SK-N-SH (cell line): Measurements from ENCODE around the gene PTPN4. TPM values are rescaled to one million over a fixed set of nuclear protein-coding genes. Genes with fewer than 3 reads are reported as not detected.

Source experiments
- CTCF ChIA-PET: fragments of 300-600, 350-600 bp; formaldehyde crosslinking; extraction: SDS; loops from one replicate; lab custom pipeline; 2021; lab: Yijun Ruan, JAX
- POLR2A ChIA-PET: fragments of 350-600 bp; sonication (Branson Sonifier 250); formaldehyde crosslinking; extraction: SDS; loops from one replicate; lab custom pipeline; 2020; ENCODE audit warnings: antibody characterized with exemption, inconsistent platforms; lab: Yijun Ruan, JAX
- DNase-seq: peaks from one replicate; pipeline ENCODE4 v3.0.0; 2012
- H2AFZ ChIP-seq: fragments of 200-600 bp; sonication (generic); 2 replicates; pipeline ENCODE4 v1.8.1; 2016; ENCODE audit warnings: antibody characterized with exemption, mild to moderate bottlenecking, low read depth
- H3F3A ChIP-seq: fragments of 200-600 bp; sonication (generic); replicated peaks from 2 replicates; pipeline ENCODE3; 2016; ENCODE audit warnings: antibody characterized with exemption, mild to moderate bottlenecking; ENCODE audit not compliant: insufficient read depth
- H3K27ac ChIP-seq, 2 experiments: fragments of 200-500 bp in 1 of 2; fragments of 200-600 bp in 1 of 2; sonication (Bioruptor generic) in 1 of 2; sonication (generic), shearing (Covaris generic) in 1 of 2; 2 replicates each; pipeline versions ENCODE4 v1.5.1 to v1.6.1; 2014 to 2016; ENCODE audit warnings: low read depth in 2 of 2, inconsistent platforms in 1 of 2, low read length in 1 of 2, mild to moderate bottlenecking in 1 of 2, mixed read lengths in 1 of 2
- H3K27me3 ChIP-seq: fragments of 200-600 bp; sonication (generic), shearing (Covaris generic); 2 replicates; pipeline ENCODE4 v1.6.1; 2016; ENCODE audit warnings: mixed run types; ENCODE audit not compliant: insufficient read depth
- H3K36me3 ChIP-seq, 2 experiments: fragments of 200-500 bp in 1 of 2; fragments of 200-600 bp in 1 of 2; sonication (Bioruptor generic) in 1 of 2; sonication (generic) in 1 of 2; replicated peaks in 1 of 2; 2 replicates each; pipeline versions ENCODE3 to v1.5.1; 2014 to 2016; ENCODE audit warnings: low read length in 1 of 2, mild to moderate bottlenecking in 1 of 2; ENCODE audit not compliant: insufficient read depth in 2 of 2, control insufficient read depth in 1 of 2
- H3K4me1 ChIP-seq, 2 experiments: fragments of 200-500 bp in 1 of 2; fragments of 200-600 bp in 1 of 2; sonication (Bioruptor generic) in 1 of 2; sonication (generic), shearing (Covaris generic) in 1 of 2; 2 replicates each; pipeline versions ENCODE4 v1.5.1 to v1.6.1; 2014 to 2016; ENCODE audit warnings: low read depth in 1 of 2, low read length in 1 of 2, mixed run types in 1 of 2; ENCODE audit not compliant: insufficient read depth in 2 of 2, control insufficient read depth in 1 of 2
- H3K4me2 ChIP-seq: fragments of 200-600 bp; sonication (generic), shearing (Covaris generic); 2 replicates; pipeline ENCODE4 v1.6.1; 2017; ENCODE audit warnings: mixed run types
- H3K4me3 ChIP-seq, 2 experiments: fragments of 200-500 bp in 1 of 2; fragments of 200-600 bp in 1 of 2; sonication (Bioruptor generic) in 1 of 2; sonication (generic), shearing (Covaris generic) in 1 of 2; 2 replicates each; pipeline versions ENCODE4 v1.5.1 to v1.8.1; 2014 to 2016; ENCODE audit warnings: low read depth in 2 of 2, inconsistent platforms in 1 of 2, low read length in 1 of 2, mild to moderate bottlenecking in 1 of 2, mixed read lengths in 1 of 2, moderate library complexity in 1 of 2
- H3K79me2 ChIP-seq: fragments of 200-600 bp; sonication (generic); 2 replicates; pipeline ENCODE4 v1.8.1; 2017; ENCODE audit warnings: mild to moderate bottlenecking; ENCODE audit not compliant: insufficient read depth
- H3K9ac ChIP-seq: fragments of 200-600 bp; sonication (generic); 2 replicates; pipeline ENCODE4 v1.6.1; 2017; ENCODE audit warnings: mixed run types
- H3K9me2 ChIP-seq: fragments of 200-600 bp; sonication (generic); 2 replicates; pipeline ENCODE4 v1.6.1; 2017; ENCODE audit warnings: mixed run types
- H3K9me3 ChIP-seq: fragments of 200-600 bp; sonication (generic); 2 replicates; pipeline ENCODE4 v1.6.1; 2017; ENCODE audit warnings: mixed run types, mild to moderate bottlenecking, moderate library complexity
- H4K20me1 ChIP-seq: fragments of 200-600 bp; sonication (generic); 2 replicates; pipeline ENCODE4 v1.6.1; 2017; ENCODE audit warnings: mild to moderate bottlenecking, mixed run types; ENCODE audit not compliant: insufficient read depth
- CHD2 ChIP-seq: fragments of 150-350 bp; IDR thresholded peaks from 2 replicates; pipeline ENCODE4 v1.6.1; 2018; ENCODE audit warnings: low read length; ENCODE audit not compliant: partially characterized antibody
- ELF1 ChIP-seq: IDR thresholded peaks from 2 replicates; pipeline ENCODE4 v1.4.0; 2012
- FOSL2 ChIP-seq: IDR thresholded peaks from 2 replicates; pipeline ENCODE4 v1.4.0; 2012; ENCODE audit warnings: low read depth, mild to moderate bottlenecking, moderate library complexity, borderline replicate concordance
- FOXJ3 ChIP-seq: sonication (generic); formaldehyde crosslinking; IDR thresholded peaks from 2 replicates; pipeline ENCODE4 v1.5.1; 2020; ENCODE audit warnings: mild to moderate bottlenecking, missing genetic modification reagents
- FOXM1 ChIP-seq: IDR thresholded peaks from 2 replicates; pipeline ENCODE4 v1.4.0; 2012; ENCODE audit warnings: low read depth, mild to moderate bottlenecking
- GABPA ChIP-seq: IDR thresholded peaks from 2 replicates; pipeline ENCODE4 v1.4.0; 2012; ENCODE audit warnings: low read depth, mild to moderate bottlenecking
- GATA2 ChIP-seq: sonication (generic); formaldehyde crosslinking; IDR thresholded peaks from 2 replicates; pipeline ENCODE4 v1.5.0; 2020; ENCODE audit warnings: mild to moderate bottlenecking, missing genetic modification reagents
- JUND ChIP-seq: IDR thresholded peaks from 2 replicates; pipeline ENCODE4 v1.4.0; 2012
- MEF2A ChIP-seq: IDR thresholded peaks from 2 replicates; pipeline ENCODE4 v1.4.0; 2012; ENCODE audit warnings: low read depth, borderline replicate concordance
- POLR2AphosphoS5 ChIP-seq: IDR thresholded peaks from 2 replicates; pipeline ENCODE4 v1.6.1; 2012; ENCODE audit warnings: low read depth, low read length
- RFX5 ChIP-seq: IDR thresholded peaks from 2 replicates; pipeline ENCODE4 v1.6.1; 2012; ENCODE audit warnings: mild to moderate bottlenecking, improper control_type of control experiment, low read length
- SMC3 ChIP-seq: IDR thresholded peaks from 2 replicates; pipeline ENCODE4 v1.6.1; 2012; ENCODE audit warnings: low read depth, low read length, improper control_type of control experiment
- TAF1 ChIP-seq: IDR thresholded peaks from 2 replicates; pipeline ENCODE4 v1.6.1; 2012; ENCODE audit warnings: low read depth, mild to moderate bottlenecking, low read length, moderate library complexity, borderline replicate concordance
- TCF12 ChIP-seq: IDR thresholded peaks from 2 replicates; pipeline ENCODE4 v1.4.0; 2012
- USF2 ChIP-seq: fragments of 150-350 bp; IDR thresholded peaks from 2 replicates; pipeline ENCODE4 v1.6.1; 2017; ENCODE audit warnings: antibody characterized with exemption, low read length, low read depth, borderline replicate concordance
- ZBTB33 ChIP-seq: IDR thresholded peaks from 2 replicates; pipeline ENCODE4 v1.4.0; 2012; ENCODE audit warnings: low read depth, borderline replicate concordance
- WGBS: methylation state at CpG from one replicate; pipeline ENCODE4 v1.1.6; 2017; ENCODE audit warnings: low lambda C conversion rate; 5-methylcytosine and 5-hydroxymethylcytosine counted together
- polyA plus RNA-seq, 3 experiments: library from polyadenylated mRNA; depleted of rRNA; stranded (reverse); fragments of >200 nt; gene quantifications; 2 replicates each; pipeline ENCODE4 v1.2.3, GENCODE V29; 2012
- TF ChIP-seq, protein P1 (sequence below): IDR thresholded peaks from 2 replicates; pipeline ENCODE4 v1.4.0; 2012; ENCODE audit warnings: low read depth
- TF ChIP-seq, protein P2 (sequence below): fragments of 150-350 bp; IDR thresholded peaks from 2 replicates; pipeline ENCODE4 v1.6.1; 2016; ENCODE audit warnings: mild to moderate bottlenecking, low read depth, low read length
- TF ChIP-seq, protein P3 (sequence below): IDR thresholded peaks from 2 replicates; pipeline ENCODE4 v1.6.1; 2012; ENCODE audit warnings: mild to moderate bottlenecking, low read depth, low read length, moderate library complexity

Gene PTPN4
- polyA plus RNA-seq, 1 of the 3 experiments (the other 2 are of a cell fraction): 6.2 TPM

GRCh38 chr2:119941388-119941787 is 181.7 kb downstream of the PTPN4 start:
- no peaks in the 10 kb centered on the region for H3K9me3 ChIP-seq
- H3K4me2 ChIP-seq: no peak overlapping the region
- 86% methylated on average over 1 of the region's 1 CpG for WGBS
- H3F3A ChIP-seq: no peaks in the 10 kb centered on the region
- no peak overlapping the region for H3K4me3 ChIP-seq
- CTCF ChIA-PET: interaction anchor here (0.5 to 1.2 kb wide), 3 partner anchors 14 to 234 kb away, joined by 3 to 4 read pairs (median 3); no protein-coding TSS in a partner anchor
- peaks cover 11 to 19% of the 10 kb centered on the region in 2 experiments for H3K36me3 ChIP-seq
- POLR2A ChIA-PET: interaction anchor here (0.7 kb wide), 1 partner anchor 182 kb away, joined by 3 read pairs; the partner anchor contains the start of gene PTPN4
- no peaks in the 10 kb centered on the region for H4K20me1 ChIP-seq
- H3K27ac ChIP-seq: no peak overlapping the region
- no peak for DNase-seq
- no peak for TF ChIP-seq POLR2AphosphoS5
- TF ChIP-seq FOSL2: no peak
- TF ChIP-seq TCF12: no peak
- no peak for TF ChIP-seq MEF2A
- TF ChIP-seq CHD2: no peak
- TF ChIP-seq, protein P1, sequence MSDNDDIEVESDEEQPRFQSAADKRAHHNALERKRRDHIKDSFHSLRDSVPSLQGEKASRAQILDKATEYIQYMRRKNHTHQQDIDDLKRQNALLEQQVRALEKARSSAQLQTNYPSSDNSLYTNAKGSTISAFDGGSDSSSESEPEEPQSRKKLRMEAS: no peak
- no peak for TF ChIP-seq ELF1
- no peak for TF ChIP-seq GATA2 (CRISPR knock-in tag)
- TF ChIP-seq TAF1: no peak
- H3K9ac ChIP-seq: no peak overlapping the region
- H3K9me2 ChIP-seq: no peaks in the 10 kb centered on the region
- H3K27me3 ChIP-seq: no peaks in the 10 kb centered on the region
- no peaks in the 10 kb centered on the region; a peak in 1 of 4 replicates for H3K4me1 ChIP-seq
- no peaks in the 10 kb centered on the region for H3K79me2 ChIP-seq
- no peak overlapping the region for H2AFZ ChIP-seq

DNA sequence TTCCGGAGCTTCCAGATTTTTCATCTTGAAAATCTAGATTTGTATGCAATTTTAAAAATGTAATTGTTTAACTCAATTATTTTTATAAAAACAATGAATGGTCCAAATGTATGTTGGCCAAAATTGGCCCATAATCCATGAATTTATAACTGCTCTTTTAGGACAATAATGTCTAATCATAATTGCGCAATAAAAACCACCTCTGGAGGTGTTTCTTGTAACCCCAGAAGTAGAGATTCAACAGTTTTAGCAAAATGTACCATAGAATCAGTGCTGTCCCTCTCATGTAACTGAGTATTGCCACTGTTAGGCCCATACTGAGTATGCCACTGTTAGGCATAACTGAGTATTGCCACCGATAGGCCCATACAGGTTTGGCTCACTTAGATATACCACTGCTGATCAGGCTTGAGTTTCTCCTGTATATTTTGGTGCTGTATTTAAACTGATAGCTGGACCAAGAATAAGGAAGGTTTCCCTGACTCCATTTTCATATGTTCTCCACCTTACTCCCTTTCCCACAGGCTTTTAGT is 182.3 kb downstream of the PTPN4 start:
- Histone ChIP-seq H3K9me2 (no peaks in the 10 kb centered on the region), H3K27me3 (no peaks in the 10 kb centered on the region), H3K9me3 (no peaks in the 10 kb centered on the region), H3K9ac (no peak overlapping the region), H3K4me2 (no peak overlapping the region), H2AFZ (no peak overlapping the region), H3K79me2 (no peaks in the 10 kb centered on the region), H3K4me3 (no peak overlapping the region), H3K4me1 (no peaks in the 10 kb centered on the region; a peak in 1 of 4 replicates), H3K36me3 (peaks cover 14 to 19% of the 10 kb centered on the region in 2 experiments), H3F3A (no peaks in the 10 kb centered on the region), H4K20me1 (no peaks in the 10 kb centered on the region), H3K27ac (no peak overlapping the region)
- WGBS: 51% methylated on average over 3 of the region's 3 CpGs
- no peak for DNase-seq
- CTCF ChIA-PET: interaction anchor here (1.0 kb wide), 1 partner anchor 233 kb away, joined by 3 read pairs; no protein-coding TSS in a partner anchor
- POLR2A ChIA-PET: no interaction called here
- TF ChIP-seq ZBTB33: no peak
- no peak for TF ChIP-seq GATA2 (CRISPR knock-in tag)
- TF ChIP-seq, protein P1: no peak
- TF ChIP-seq RFX5: no peak
- no peak for TF ChIP-seq FOXJ3 (CRISPR knock-in tag)
- TF ChIP-seq TAF1: no peak
- TF ChIP-seq CHD2: no peak
- TF ChIP-seq, protein P2, sequence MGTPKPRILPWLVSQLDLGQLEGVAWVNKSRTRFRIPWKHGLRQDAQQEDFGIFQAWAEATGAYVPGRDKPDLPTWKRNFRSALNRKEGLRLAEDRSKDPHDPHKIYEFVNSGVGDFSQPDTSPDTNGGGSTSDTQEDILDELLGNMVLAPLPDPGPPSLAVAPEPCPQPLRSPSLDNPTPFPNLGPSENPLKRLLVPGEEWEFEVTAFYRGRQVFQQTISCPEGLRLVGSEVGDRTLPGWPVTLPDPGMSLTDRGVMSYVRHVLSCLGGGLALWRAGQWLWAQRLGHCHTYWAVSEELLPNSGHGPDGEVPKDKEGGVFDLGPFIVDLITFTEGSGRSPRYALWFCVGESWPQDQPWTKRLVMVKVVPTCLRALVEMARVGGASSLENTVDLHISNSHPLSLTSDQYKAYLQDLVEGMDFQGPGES: no peak
- TF ChIP-seq JUND: no peak
- TF ChIP-seq FOSL2: no peak
- TF ChIP-seq, protein P3, sequence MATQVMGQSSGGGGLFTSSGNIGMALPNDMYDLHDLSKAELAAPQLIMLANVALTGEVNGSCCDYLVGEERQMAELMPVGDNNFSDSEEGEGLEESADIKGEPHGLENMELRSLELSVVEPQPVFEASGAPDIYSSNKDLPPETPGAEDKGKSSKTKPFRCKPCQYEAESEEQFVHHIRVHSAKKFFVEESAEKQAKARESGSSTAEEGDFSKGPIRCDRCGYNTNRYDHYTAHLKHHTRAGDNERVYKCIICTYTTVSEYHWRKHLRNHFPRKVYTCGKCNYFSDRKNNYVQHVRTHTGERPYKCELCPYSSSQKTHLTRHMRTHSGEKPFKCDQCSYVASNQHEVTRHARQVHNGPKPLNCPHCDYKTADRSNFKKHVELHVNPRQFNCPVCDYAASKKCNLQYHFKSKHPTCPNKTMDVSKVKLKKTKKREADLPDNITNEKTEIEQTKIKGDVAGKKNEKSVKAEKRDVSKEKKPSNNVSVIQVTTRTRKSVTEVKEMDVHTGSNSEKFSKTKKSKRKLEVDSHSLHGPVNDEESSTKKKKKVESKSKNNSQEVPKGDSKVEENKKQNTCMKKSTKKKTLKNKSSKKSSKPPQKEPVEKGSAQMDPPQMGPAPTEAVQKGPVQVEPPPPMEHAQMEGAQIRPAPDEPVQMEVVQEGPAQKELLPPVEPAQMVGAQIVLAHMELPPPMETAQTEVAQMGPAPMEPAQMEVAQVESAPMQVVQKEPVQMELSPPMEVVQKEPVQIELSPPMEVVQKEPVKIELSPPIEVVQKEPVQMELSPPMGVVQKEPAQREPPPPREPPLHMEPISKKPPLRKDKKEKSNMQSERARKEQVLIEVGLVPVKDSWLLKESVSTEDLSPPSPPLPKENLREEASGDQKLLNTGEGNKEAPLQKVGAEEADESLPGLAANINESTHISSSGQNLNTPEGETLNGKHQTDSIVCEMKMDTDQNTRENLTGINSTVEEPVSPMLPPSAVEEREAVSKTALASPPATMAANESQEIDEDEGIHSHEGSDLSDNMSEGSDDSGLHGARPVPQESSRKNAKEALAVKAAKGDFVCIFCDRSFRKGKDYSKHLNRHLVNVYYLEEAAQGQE: no peak
- no peak for TF ChIP-seq USF2
- no peak for TF ChIP-seq GABPA
- no peak for TF ChIP-seq FOXM1
- TF ChIP-seq ELF1: no peak
- TF ChIP-seq SMC3: no peak
